A549 (cell line): Measurements from ENCODE around the gene ELAVL1. TPM values are rescaled to one million over a fixed set of nuclear protein-coding genes. Genes with fewer than 3 reads are reported as not detected.

ENCODE experiments used
- ATAC-seq, 2 experiments: fragments of 200-7000 bp in 1 of 2; fragments of >200 bp in 1 of 2; cut with Nextera tagmentation in 1 of 2; cut with Tn5 transposase in 1 of 2; 3 replicates each; pipeline versions ENCODE4 v1.8.0 to v1.9.1; 2018 to 2020; ENCODE audit warnings: mild to moderate bottlenecking in 1 of 2, moderate library complexity in 1 of 2
- CTCF ChIA-PET: fragments of 300-600 bp; sonication (Branson Sonifier 250); formaldehyde crosslinking; extraction: SDS; loops from one replicate; lab custom pipeline; 2021; ENCODE audit warnings: antibody characterized with exemption, inconsistent platforms; lab: Yijun Ruan, JAX
- POLR2A ChIA-PET: fragments of 350-600 bp; formaldehyde crosslinking; extraction: SDS; loops from one replicate; lab custom pipeline; 2021; ENCODE audit warnings: antibody characterized with exemption, inconsistent platforms; lab: Yijun Ruan, JAX
- DNase-seq, 2 experiments: peaks; one replicate each; pipeline versions ENCODE4 v3.0.0 to v3.0.0-alpha.2; 2011 to 2016; ENCODE audit warnings: low read depth in 1 of 2, low spot score in 1 of 2
- FAIRE-seq: peaks from 2 replicates; lab custom pipeline; 2011; peaks lifted over from hg19 to GRCh38; lab: Jason Lieb, UNC
- H3K27ac ChIP-seq, 2 experiments: fragments of >200 bp; sonication (Bioruptor Twin); formaldehyde crosslinking; 3 replicates each; pipeline ENCODE4 v1.5.1; 2016 to 2017
- H3K4me1 ChIP-seq: fragments of >200 bp; sonication (Bioruptor Twin); formaldehyde crosslinking; 3 replicates; pipeline ENCODE4 v1.6.1; 2016
- H3K4me2 ChIP-seq: fragments of >200 bp; sonication (Bioruptor Twin); formaldehyde crosslinking; 3 replicates; pipeline ENCODE4 v1.6.1; 2016
- H3K4me3 ChIP-seq: fragments of >200 bp; sonication (Bioruptor Twin); formaldehyde crosslinking; 3 replicates; pipeline ENCODE4 v1.5.1; 2016
- H3K9me3 ChIP-seq: fragments of >200 bp; sonication (Bioruptor Twin); formaldehyde crosslinking; 3 replicates; pipeline ENCODE4 v1.6.1; 2016
- BCL3 ChIP-seq: fragments of >200 bp; sonication (Bioruptor Twin); formaldehyde crosslinking; IDR thresholded peaks from 3 replicates; pipeline ENCODE4 v1.6.1; 2016
- CHD2 ChIP-seq: fragments of 150-350 bp; IDR thresholded peaks from 2 replicates; pipeline ENCODE4 v1.6.1; 2014; ENCODE audit warnings: low read length; ENCODE audit not compliant: partially characterized antibody
- CHD4 ChIP-seq: fragments of 200-600 bp; sonication (generic); IDR thresholded peaks from 2 replicates; pipeline ENCODE4 v1.6.1; 2016; ENCODE audit warnings: antibody characterized with exemption, mild to moderate bottlenecking, borderline replicate concordance
- CTCF ChIP-seq: fragments of >200 bp; sonication (Bioruptor Twin); formaldehyde crosslinking; IDR thresholded peaks from 3 replicates; pipeline ENCODE4 v1.5.1; 2016
- EHMT2 ChIP-seq: fragments of 200-600 bp; sonication (generic); IDR thresholded peaks from 2 replicates; pipeline ENCODE4 v1.6.1; 2016; ENCODE audit warnings: antibody characterized with exemption, low read depth, mild to moderate bottlenecking, moderate library complexity
- EP300 ChIP-seq, 2 experiments: fragments of >200 bp; sonication (Bioruptor Twin); formaldehyde crosslinking; IDR thresholded peaks; 2 replicates in 1 of 2; 3 replicates in 1 of 2; pipeline ENCODE4 v1.6.1; 2016 to 2017
- HMGXB4 ChIP-seq: fragments of 250-450 bp; sonication (Bioruptor Pico); IDR thresholded peaks from 2 replicates; pipeline ENCODE4 v1.5.0; 2021; ENCODE audit warnings: mild to moderate bottlenecking, moderate library complexity, borderline replicate concordance
- HOXB13 ChIP-seq: fragments of 250-450 bp; sonication (Bioruptor Pico); IDR thresholded peaks from 2 replicates; pipeline ENCODE4 v1.5.0; 2020; ENCODE audit warnings: low read depth, mild to moderate bottlenecking, moderate library complexity
- JUN ChIP-seq, 2 experiments: fragments of >200 bp; sonication (Bioruptor Twin); formaldehyde crosslinking; IDR thresholded peaks; 2 replicates in 1 of 2; 3 replicates in 1 of 2; pipeline ENCODE4 v1.6.1; 2016 to 2017
- MYC ChIP-seq: IDR thresholded peaks from 2 replicates; pipeline ENCODE4 v1.6.1; 2012; ENCODE audit warnings: mild to moderate bottlenecking, inconsistent platforms, low read length, improper control_type of control experiment, borderline replicate concordance
- PHF8 ChIP-seq: fragments of 200-600 bp; sonication (generic); IDR thresholded peaks from 2 replicates; pipeline ENCODE4 v1.6.1; 2016; ENCODE audit warnings: low read depth, mild to moderate bottlenecking, antibody characterized with exemption, moderate library complexity, borderline replicate concordance
- POLR2AphosphoS2 ChIP-seq: conservative IDR thresholded peaks from 2 replicates; pipeline ENCODE4 v1.6.1; 2012; ENCODE audit warnings: low read length, improper control_type of control experiment, inconsistent platforms
- RARB ChIP-seq: fragments of 250-450 bp; sonication (Bioruptor Pico); IDR thresholded peaks from 2 replicates; pipeline ENCODE4 v1.8.0; 2021; ENCODE audit warnings: mild to moderate bottlenecking, moderate library complexity
- TFCP2L1 ChIP-seq: fragments of 250-450 bp; sonication (Bioruptor Pico); IDR thresholded peaks from 2 replicates; pipeline ENCODE4 v1.5.0; 2021; ENCODE audit warnings: mild to moderate bottlenecking
- TP53 ChIP-seq: fragments of 250-450 bp; sonication (Bioruptor Pico); IDR thresholded peaks from 2 replicates; pipeline ENCODE4 v1.5.0; 2021; ENCODE audit warnings: mild to moderate bottlenecking, moderate library complexity
- USF2 ChIP-seq: fragments of 450-650 bp; IDR thresholded peaks from 2 replicates; pipeline ENCODE4 v1.6.1; 2014; ENCODE audit warnings: antibody characterized with exemption
- WGBS: methylation state at CpG from one replicate; pipeline ENCODE4 v1.1.6; 2017; ENCODE audit errors: missing lambda C conversion rate; 5-methylcytosine and 5-hydroxymethylcytosine counted together
- polyA plus RNA-seq, 4 experiments: library from polyadenylated mRNA; depleted of rRNA in 3 of 4; stranded (reverse); fragments of >200 nt; fragmentation: RNase III in 1 of 4; extraction: RNeasy Plus Mini Kit Qiagen cat#74134 plus additional on column Dnase treatment in 1 of 4; gene quantifications; 2 replicates in 3 of 4; 3 replicates in 1 of 4; pipeline ENCODE4 v1.2.3, GENCODE V29; 2011 to 2017

The ELAVL1 gene
- polyA plus RNA-seq, 2 of the 4 experiments (the other 2 are of a cell fraction) = 39.3 to 55.6 TPM

- no peaks in the 10 kb centered on the region for H3K4me1 ChIP-seq
- no peak for DNase-seq
- H3K4me2 ChIP-seq = no peak overlapping the region
- H3K27ac ChIP-seq = no peak overlapping the region
- 92% methylated on average over 12 of the region's 20 CpGs for WGBS
- TF ChIP-seq HOXB13 (CRISPR knock-in tag) (no peak), BCL3 (no peak)
- TF ChIP-seq, all 56 proteins: peak for 0
- ChIA-PET POLR2A (no interaction called here), CTCF (interaction anchor here (0.7 to 4.9 kb wide), 6 partner anchors 21 to 283 kb away, joined by 3 to 31 read pairs (median 12); partner anchors contain the start of gene TIMM44)
- H3K9me3 ChIP-seq = no peaks in the 10 kb centered on the region
- FAIRE-seq (no peak), ATAC-seq (no peak)
- no peak overlapping the region for H3K4me3 ChIP-seq
Observed at GRCh38 chr19:7968796-7969554, 36.5 kb downstream of the ELAVL1 start.

GRCh38 chr19:7968008-7968795, 37.2 kb downstream of the ELAVL1 start:
- ChIA-PET CTCF (interaction anchor here (0.8 to 4.9 kb wide), 2 partner anchors 24 to 37 kb away, joined by 3 to 26 read pairs; partner anchors contain the start of genes ELAVL1 and TIMM44), POLR2A (no interaction called here)
- no peaks in the 10 kb centered on the region for H3K9me3 ChIP-seq
- TF ChIP-seq PHF8 (no peak), TFCP2L1 (CRISPR knock-in tag) (no peak), JUN (IDR thresholded peaks at IDR 0.05) (no peak), EHMT2 (no peak), TP53 (CRISPR knock-in tag) (no peak), RARB (CRISPR knock-in tag) (no peak), CHD4 (no peak)
- H3K4me3 ChIP-seq = no peak overlapping the region
- H3K4me2 ChIP-seq = no peak overlapping the region
- H3K4me1 ChIP-seq = no peaks in the 10 kb centered on the region
- H3K27ac ChIP-seq = no peak overlapping the region
- FAIRE-seq (no peak), DNase-seq (no peak), ATAC-seq (no peak)
- WGBS = 97% methylated on average over 8 of the region's 15 CpGs

GRCh38 chr19:7965921-7966665, 39.3 kb downstream of the ELAVL1 start:
- peaks cover 12% of the 10 kb centered on the region; the same call in 2 of the 3 replicates for H3K4me1 ChIP-seq

GRCh38 chr19:7965259-7965841, 40.1 kb downstream of the ELAVL1 start:
- ChIA-PET CTCF (interaction anchor here (0.6 to 1.8 kb wide), 4 partner anchors 19 to 37 kb away, joined by 3 to 5 read pairs (median 3); partner anchors contain the start of gene TIMM44), POLR2A (no interaction called here)
- ATAC-seq (no peak), FAIRE-seq (no peak), DNase-seq (no peak)
- H3K4me2 ChIP-seq = no peak overlapping the region
- H3K27ac ChIP-seq = no peak overlapping the region
- H3K4me1 ChIP-seq = peaks cover 12% of the 10 kb centered on the region; the same call in 2 of the 3 replicates
- 91% methylated on average over 12 of the region's 12 CpGs for WGBS
- no peaks in the 10 kb centered on the region for H3K9me3 ChIP-seq
- no peak overlapping the region for H3K4me3 ChIP-seq
- no peak for TF ChIP-seq HMGXB4
- TF ChIP-seq USF2 = no peak
- no peak for TF ChIP-seq HOXB13 (CRISPR knock-in tag)
- TF ChIP-seq CHD4 = no peak
- TF ChIP-seq CTCF = no peak
- no peak for TF ChIP-seq TP53 (CRISPR knock-in tag)

More at GRCh38 chr19:7965921-7966665, 39.3 kb downstream of the ELAVL1 start:
- WGBS = 93% methylated on average over 11 of the region's 12 CpGs
- H3K4me2 ChIP-seq = no peak overlapping the region
- CTCF ChIA-PET = interaction anchor here (0.6 to 1.8 kb wide), 4 partner anchors 22 to 287 kb away, joined by 3 to 5 read pairs (median 3); partner anchors contain the start of gene TIMM44
- no peak overlapping the region for H3K27ac ChIP-seq
- TF ChIP-seq MYC (no peak), JUN (IDR thresholded peaks at IDR 0.05) (no peak), POLR2AphosphoS2 (no peak), CHD2 (no peak), PHF8 (no peak), EP300 (IDR thresholded peaks at IDR 0.05) (no peak), TP53 (CRISPR knock-in tag) (no peak)
- H3K4me3 ChIP-seq = no peak overlapping the region
- POLR2A ChIA-PET = no interaction called here
- no peaks in the 10 kb centered on the region for H3K9me3 ChIP-seq
- no peak for DNase-seq
- no peak for ATAC-seq
- no peak for FAIRE-seq
